ENCODE results near the gene CNKSR3.

Gene CNKSR3

GRCh38 chr6:154479771-154480639 is 30.5 kb downstream of the CNKSR3 start:
- DNase-seq (ENCODE audit: low read depth in 2 of 2, low spot score in 1 of 2): no peak

GRCh38 chr6:154479351-154479769 is 31.1 kb downstream of the CNKSR3 start:
- no peak for DNase-seq (ENCODE audit: low read depth in 2 of 2, low spot score in 1 of 2)

GRCh38 chr6:154478701-154479060 is 31.8 kb downstream of the CNKSR3 start:
- no peak for DNase-seq (ENCODE audit: low read depth in 2 of 2, low spot score in 1 of 2)

- no peak for DNase-seq (ENCODE audit: low read depth in 2 of 2, low spot score in 1 of 2)
These were observed 32.3 kb downstream of the CNKSR3 start for GRCh38 chr6:154478021-154478700.

GRCh38 chr6:154476494-154476893 is 34.0 kb downstream of the CNKSR3 start:
- DNase-seq (ENCODE audit: low read depth in 2 of 2, low spot score in 1 of 2): no peak

- DNase-seq (ENCODE audit: low read depth in 2 of 2, low spot score in 1 of 2): no peak
These were observed 35.6 kb downstream of the CNKSR3 start for GRCh38 chr6:154474648-154475428.

GRCh38 chr6:154473324-154473723 is 37.2 kb downstream of the CNKSR3 start:
- no peak for DNase-seq (ENCODE audit: low read depth in 2 of 2, low spot score in 1 of 2)

GRCh38 chr6:154471609-154472362 is 38.7 kb downstream of the CNKSR3 start:
- no peak for DNase-seq (ENCODE audit: low read depth in 2 of 2, low spot score in 1 of 2)

- no peak for DNase-seq (ENCODE audit: low read depth in 2 of 2, low spot score in 1 of 2)
These were observed 41.1 kb downstream of the CNKSR3 start for GRCh38 chr6:154469306-154469935.

- no peak for DNase-seq (ENCODE audit: low read depth in 2 of 2, low spot score in 1 of 2)
These were observed 41.7 kb downstream of the CNKSR3 start for GRCh38 chr6:154468760-154469159.

- DNase-seq (ENCODE audit: low read depth in 2 of 2, low spot score in 1 of 2): no peak
These were observed 43.4 kb downstream of the CNKSR3 start for GRCh38 chr6:154466971-154467679.

- DNase-seq (ENCODE audit: low read depth in 2 of 2, low spot score in 1 of 2): no peak
These were observed 44.3 kb downstream of the CNKSR3 start for GRCh38 chr6:154466139-154466538.

- no peak for DNase-seq (ENCODE audit: low read depth in 2 of 2, low spot score in 1 of 2)
These were observed 46.7 kb downstream of the CNKSR3 start for GRCh38 chr6:154463573-154464419.

- no peak for DNase-seq (ENCODE audit: low read depth in 2 of 2, low spot score in 1 of 2)
These were observed 48.1 kb downstream of the CNKSR3 start for GRCh38 chr6:154462425-154462824.

- no peak for DNase-seq (ENCODE audit: low read depth in 2 of 2, low spot score in 1 of 2)
These were observed 49.1 kb downstream of the CNKSR3 start for GRCh38 chr6:154461348-154461747.

- DNase-seq (ENCODE audit: low read depth in 2 of 2, low spot score in 1 of 2): no peak
These were observed 50.0 kb downstream of the CNKSR3 start for GRCh38 chr6:154460306-154461071.

GRCh38 chr6:154459513-154459912 is 51.0 kb downstream of the CNKSR3 start:
- no peak for DNase-seq (ENCODE audit: low read depth in 2 of 2, low spot score in 1 of 2)
